ENCODE data around the gene NVL.
"Not testable (repeated sequence)": the region's sequence is repeated elsewhere in the genome, so short reads cannot be mapped to it uniquely, and the experiment has no call there.

The NVL gene

DNA sequence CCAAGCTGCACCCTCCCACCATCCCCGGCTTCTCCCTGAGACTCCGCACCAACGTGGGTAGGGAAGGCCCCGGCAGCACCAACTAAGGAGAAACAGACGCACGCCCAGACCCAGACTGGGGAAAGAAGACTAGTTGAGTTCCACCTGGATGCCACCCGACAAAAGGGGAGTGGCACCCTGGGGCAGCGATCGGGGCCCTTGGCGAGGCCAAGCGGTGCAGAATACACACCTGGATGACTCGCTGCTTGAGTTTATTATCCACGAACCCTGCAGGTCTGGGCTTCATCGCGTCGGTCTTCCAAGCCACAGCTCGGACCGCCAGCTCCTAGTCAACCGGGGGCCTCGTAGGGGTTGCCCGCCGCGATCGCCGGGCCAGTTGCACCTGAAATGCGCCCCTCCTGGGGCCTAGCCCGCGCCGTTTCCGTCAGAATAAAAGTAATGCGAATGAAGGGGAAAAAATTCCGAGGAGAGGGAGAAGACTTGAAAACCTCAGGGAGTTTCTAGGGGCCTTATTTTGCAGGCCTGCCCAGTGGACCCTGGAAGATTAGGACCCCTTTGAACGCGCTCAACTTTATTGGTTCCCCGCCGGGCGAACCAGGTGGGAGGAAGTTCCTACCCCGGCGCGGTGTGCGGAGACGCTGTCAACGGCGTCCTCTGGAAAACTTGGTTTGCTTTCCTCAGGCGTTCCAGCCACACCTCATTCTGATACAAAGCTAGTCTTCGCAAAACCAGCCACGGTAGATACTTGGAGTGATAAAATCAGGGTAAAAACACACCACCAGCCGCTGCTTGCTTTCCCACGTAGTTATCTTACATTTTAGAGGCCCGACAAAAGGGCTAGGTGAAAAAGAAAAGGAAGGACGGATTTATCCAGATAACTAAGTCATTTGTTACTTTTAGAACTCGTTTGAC lies at the start of gene NVL:
Gene NVL, minus strand, starts transcription at position 331 of the 912 bp plus-strand sequence. Its CDS starts 45 bp downstream, at position 286.
- peak; percentile 48 to 63 for DNase-seq (ENCODE audit: low read depth in 2 of 2, low spot score in 1 of 2)

DNA sequence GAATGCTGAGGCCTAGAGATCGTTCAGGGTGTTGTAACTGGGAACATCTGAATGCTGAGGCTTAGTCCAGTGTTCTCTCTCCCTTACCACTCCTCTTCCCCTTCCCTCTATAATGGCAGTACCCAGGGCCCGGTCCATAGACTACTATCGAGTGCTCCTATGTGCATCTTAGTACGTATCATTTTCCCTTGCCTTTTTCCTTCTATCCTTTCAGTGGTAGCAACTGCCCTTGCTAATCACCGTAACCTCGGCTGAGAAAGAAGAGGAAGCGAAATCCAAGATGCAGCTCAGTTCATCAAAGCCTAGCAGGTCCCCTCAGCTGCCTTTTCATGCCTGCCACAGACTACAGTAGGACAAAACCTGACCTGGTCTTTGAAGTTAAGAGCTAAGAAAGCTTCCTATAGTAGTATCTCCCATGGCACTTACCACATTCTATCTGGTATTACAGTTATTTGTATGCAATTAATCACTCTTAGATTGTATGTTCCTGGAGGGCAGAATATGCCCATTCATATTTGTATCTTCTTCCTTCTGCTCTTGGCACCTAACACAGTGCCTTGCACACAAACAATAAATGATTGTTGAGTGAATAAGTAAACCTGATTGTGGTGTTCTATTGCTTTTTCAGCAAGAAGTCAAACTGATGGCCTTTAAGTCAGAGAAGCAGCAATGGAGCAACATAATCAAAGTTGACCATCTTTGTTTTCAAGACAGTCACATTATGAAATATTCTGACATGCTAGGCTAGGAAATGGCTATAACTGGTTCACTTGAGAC lies 49.1 kb upstream of the NVL start:
- DNase-seq (ENCODE audit: low read depth in 2 of 2, low spot score in 1 of 2) = no peak

DNA sequence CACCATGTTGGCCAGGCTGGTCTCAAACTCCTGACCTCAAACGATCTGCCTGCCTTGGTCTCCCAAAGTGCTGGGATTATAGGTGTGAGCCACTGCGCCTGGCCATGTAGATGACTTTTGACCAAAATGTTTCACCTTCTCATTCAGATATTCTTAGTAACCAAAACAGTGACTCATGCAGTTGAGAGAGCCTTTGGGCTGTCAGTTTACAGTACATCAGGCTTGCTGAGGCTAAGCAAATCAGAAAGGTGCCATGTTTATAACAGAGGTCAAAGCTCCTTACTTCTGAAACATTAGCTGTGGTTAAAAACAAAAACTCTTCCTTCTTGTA lies 47.7 kb upstream of the NVL start:
- DNase-seq (ENCODE audit: low read depth in 2 of 2, low spot score in 1 of 2) = no peak

- no peak for DNase-seq (ENCODE audit: low read depth in 2 of 2, low spot score in 1 of 2)
These were observed 45.1 kb upstream of the NVL start for GRCh38 chr1:224375059-224375458.

GRCh38 chr1:224373008-224373590 lies 43.1 kb upstream of the NVL start:
- no peak for DNase-seq (ENCODE audit: low read depth in 2 of 2, low spot score in 1 of 2)

DNA sequence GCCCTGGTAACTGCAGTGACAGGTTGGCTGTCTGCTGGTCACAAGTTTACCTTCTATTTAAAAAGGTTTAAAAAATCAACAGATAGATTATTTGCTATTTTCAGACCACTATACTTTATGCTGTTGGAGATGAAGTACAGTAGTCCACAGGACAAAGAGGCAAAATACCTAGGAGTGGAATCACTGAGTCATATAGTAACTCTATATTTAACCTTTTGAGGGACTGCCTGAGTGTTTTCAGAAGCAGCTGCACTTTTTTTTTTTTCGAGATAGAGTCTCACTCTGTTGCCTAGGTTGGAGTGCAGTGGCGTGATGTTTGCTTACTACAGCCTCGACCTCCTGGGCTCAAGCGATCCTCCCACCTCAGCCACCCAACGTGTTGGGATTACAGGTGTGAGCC lies 38.4 kb upstream of the NVL start:
- no peak for DNase-seq (ENCODE audit: low read depth in 2 of 2, low spot score in 1 of 2)

DNA sequence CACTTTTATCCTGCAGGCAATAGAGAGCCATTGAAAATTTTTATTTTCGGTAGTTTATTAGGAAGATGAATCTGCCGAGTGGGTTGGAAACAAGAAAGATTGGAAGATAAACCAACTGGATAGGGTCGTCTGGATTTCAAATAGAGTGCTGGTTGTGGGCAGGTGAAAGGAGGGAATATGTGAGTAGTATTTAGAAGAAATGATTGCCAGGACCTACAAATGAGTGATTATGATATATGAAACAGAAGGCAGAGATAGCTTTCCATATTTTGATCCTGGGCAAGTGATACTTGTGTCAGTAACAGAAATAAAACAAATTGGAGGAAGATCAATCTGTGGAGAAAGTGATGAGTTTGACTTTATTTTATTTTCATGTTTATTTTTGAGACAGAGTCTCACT lies 29.2 kb upstream of the NVL start:
- no peak for DNase-seq (ENCODE audit: low read depth in 2 of 2, low spot score in 1 of 2)

- DNase-seq (ENCODE audit: low read depth in 2 of 2, low spot score in 1 of 2) = no peak
These were observed 28.3 kb upstream of the NVL start for GRCh38 chr1:224358237-224358636.

- no peak for DNase-seq (ENCODE audit: low read depth in 2 of 2, low spot score in 1 of 2)
These were observed 27.7 kb upstream of the NVL start for GRCh38 chr1:224357626-224358124.

- peak; percentile 60 to 78 for DNase-seq (ENCODE audit: low read depth in 2 of 2, low spot score in 1 of 2)
These were observed 27.0 kb upstream of the NVL start, which contains the start of gene CNIH4 for GRCh38 chr1:224356685-224357625. Gene CNIH4, plus strand, starts transcription at chr1:224356879. Its CDS starts 46 bp downstream, at chr1:224356925.

DNA sequence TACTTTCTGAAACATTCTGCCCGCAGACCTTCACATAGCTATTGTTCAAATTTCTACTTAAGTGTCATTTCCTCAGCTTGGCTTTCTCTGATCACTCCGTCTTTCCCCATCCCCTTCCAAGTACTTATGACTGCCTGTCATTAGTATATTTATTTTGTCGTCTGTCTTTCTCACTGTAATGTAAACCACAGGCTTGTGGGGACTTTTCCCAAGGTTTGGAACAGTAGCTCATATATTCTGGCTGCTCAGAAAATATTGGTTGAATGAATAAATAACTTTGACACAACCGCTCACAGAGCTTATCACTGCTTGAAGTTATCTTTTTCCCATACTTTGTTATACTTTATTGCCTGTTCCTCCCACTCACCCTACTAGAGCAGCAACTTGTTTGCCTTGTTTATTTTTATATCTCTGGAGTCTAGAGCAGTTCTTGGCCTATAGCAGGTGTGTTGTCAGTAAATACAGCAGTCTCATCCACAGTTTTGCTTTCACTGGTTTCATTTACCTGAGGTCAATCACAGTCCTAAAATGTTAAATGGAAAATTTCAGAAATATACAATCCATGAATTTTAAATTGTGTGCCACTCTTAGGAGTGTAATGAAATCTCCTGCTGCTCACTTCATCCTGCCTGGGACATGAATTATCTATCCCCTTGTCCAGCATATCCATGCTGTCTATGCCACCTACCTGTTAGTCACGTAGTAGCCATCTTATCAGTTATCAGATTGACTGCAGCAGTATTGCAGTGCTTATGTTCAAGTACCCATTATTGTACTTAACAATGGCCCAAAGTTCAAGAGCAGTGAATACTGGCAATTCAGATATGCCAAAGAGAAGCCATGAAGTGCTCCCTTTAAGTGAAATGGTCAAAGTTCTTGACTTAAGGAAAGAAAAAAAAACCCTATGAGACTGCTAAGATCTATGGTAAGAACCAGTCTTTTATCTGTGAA lies 24.3 kb upstream of the NVL start:
- no peak for DNase-seq (ENCODE audit: low read depth in 2 of 2, low spot score in 1 of 2)

DNA sequence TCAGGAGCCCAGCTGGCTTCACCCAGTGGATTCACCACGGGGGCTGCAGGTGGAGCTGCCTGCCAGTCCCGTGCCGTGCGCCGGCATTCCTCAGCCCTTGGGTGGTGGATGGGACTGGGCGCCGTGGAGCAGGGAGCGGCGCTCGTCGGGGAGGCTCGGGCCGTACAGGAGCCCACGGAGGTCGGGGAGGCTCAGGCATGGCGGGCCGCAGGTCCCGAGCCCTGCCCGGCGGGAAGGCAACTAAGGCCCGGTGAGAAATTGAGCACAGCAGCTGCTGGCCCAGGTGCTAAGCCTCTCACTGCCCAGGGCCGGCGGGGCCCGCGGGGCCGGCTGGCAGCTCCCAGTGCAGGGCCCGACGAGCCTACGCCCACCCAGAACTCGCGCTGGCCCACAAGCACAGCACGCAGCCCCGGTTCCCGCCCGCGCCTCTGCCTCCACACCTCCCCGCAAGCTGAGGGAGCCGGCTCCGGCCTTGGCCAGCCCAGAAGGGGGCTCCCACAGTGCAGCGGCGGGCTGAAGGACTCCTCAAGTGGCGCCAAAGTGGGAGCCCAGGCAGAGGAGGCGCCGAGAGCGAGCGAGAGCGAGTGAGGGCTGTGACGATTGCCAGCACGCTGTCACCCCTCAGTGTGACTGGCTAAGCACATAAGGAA lies 22.6 kb upstream of the NVL start:
- DNase-seq (ENCODE audit: low read depth in 2 of 2, low spot score in 1 of 2) = not testable (repeated sequence)

DNA sequence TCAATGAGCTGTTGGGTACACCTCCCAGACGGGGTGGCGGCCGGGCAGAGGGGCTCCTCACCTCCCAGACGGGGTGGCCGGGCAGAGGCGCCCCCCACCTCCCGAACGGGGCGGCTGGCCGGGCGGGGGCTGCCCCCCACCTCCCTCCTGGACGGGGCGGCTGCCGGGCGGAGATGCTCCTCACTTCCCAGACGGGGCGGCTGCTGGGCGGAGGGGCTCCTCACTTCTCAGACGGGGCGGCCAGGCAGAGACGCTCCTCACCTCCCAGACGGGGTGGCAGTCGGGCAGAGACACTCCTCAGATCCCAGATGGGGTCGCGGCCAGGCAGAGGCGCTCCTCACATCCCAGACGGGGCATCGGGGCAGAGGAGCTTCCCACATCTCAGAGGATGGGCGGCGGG lies 19.7 kb upstream of the NVL start:
- DNase-seq (ENCODE audit: low read depth in 2 of 2, low spot score in 1 of 2) = not testable (repeated sequence)

DNA sequence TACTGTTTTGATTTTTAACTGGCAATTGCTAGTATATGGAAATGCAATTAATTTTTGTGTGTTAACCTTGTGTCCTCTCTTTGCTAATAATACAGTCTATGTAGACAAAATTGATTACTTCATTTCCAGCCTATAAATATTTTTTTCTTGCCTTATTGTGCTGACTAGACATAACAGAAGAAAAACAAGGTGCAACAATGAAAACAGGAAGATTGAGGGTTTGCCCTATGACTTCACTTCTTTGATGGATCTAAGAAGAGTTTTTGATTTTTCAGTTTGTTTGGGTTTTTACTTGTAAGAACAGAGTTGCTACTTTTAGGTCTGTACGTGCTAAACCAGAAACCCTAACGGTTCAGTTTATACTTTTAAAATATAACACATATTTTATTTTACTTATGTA lies 18.2 kb upstream of the NVL start:
- DNase-seq (ENCODE audit: low read depth in 2 of 2, low spot score in 1 of 2) = no peak

DNA sequence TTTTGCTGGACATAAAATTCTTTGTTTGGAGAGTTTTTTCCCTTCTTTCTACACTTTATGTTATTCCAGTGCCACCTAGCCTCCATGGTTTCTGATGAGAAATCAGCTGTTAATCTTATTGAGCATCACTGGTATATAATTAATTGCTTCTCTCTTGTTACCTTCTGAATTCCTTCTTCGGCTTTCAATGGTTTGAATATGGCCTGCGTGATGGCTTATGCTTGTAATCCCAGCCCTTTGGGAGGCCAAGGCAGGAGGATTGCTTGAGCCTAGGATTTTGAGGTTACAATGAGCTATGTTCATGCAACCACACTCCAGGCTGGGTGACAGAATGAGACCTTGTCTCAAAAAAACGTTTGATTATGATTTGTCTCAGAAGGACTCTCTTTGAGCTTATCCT lies 13.7 kb upstream of the NVL start:
- no peak for DNase-seq (ENCODE audit: low read depth in 2 of 2, low spot score in 1 of 2)

DNA sequence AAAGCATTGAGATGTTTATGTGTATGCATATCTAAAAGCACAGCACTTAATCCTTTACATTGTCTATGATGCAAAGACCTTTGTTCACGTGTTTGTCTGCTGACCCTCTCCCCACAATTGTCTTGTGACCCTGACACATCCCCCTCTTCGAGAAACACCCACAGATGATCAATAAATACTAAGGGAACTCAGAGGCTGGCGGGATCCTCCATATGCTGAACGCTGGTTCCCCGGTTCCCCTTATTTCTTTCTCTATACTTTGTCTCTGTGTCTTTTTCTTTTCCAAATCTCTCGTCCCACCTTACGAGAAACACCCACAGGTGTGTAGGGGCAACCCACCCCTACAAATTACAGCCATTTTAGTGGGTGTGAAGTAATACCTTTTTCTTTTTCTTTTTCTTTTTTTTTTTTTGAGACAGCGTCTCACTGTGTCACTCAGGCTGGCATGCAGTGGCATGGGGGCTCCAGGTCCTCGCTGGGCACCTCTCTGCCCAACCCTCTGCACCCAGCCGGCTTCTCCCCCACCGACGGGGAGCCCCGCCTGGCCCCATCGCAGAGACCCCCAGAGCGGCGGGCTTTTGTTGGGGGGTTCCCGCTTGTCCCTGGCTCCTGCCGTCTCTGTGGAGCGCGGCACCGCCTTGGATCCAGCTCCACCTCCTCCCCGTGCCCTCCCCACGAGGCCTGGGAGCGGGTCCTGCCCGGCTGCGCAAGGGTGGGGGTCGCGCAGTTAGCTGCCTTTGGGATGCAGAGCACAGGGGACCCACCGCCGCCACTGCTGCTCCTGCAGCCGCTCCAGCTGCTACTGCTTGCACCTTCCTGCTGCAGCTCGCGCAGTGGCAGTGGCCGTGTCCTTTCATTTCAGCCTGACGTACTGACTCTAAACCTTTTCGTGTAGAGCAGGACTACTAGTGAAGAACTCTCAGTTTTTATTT lies 10.7 kb upstream of the NVL start:
- peak in 1 of 2 donors; percentile 19 for DNase-seq (ENCODE audit: low read depth in 2 of 2, low spot score in 1 of 2)

- DNase-seq (ENCODE audit: low read depth in 2 of 2, low spot score in 1 of 2) = no peak
These were observed 9.6 kb upstream of the NVL start for GRCh38 chr1:224339442-224340033.

Measured in stimulated activated CD8-positive, alpha-beta memory T cell treated with anti-CD3 and anti-CD28 coated beads, Interleukin-4, amount 100 ng/mL, for 1 hour (primary cell).